GM21367 (cell line): Measurements from ENCODE around the gene TPRN.

Experiments
- ATAC-seq: cut with Tn5 transposase; IDR thresholded peaks from one replicate; pipeline ENCODE4 v1.9.1; 2021; ENCODE audit not compliant: unreplicated experiment

TPRN gene

DNA sequence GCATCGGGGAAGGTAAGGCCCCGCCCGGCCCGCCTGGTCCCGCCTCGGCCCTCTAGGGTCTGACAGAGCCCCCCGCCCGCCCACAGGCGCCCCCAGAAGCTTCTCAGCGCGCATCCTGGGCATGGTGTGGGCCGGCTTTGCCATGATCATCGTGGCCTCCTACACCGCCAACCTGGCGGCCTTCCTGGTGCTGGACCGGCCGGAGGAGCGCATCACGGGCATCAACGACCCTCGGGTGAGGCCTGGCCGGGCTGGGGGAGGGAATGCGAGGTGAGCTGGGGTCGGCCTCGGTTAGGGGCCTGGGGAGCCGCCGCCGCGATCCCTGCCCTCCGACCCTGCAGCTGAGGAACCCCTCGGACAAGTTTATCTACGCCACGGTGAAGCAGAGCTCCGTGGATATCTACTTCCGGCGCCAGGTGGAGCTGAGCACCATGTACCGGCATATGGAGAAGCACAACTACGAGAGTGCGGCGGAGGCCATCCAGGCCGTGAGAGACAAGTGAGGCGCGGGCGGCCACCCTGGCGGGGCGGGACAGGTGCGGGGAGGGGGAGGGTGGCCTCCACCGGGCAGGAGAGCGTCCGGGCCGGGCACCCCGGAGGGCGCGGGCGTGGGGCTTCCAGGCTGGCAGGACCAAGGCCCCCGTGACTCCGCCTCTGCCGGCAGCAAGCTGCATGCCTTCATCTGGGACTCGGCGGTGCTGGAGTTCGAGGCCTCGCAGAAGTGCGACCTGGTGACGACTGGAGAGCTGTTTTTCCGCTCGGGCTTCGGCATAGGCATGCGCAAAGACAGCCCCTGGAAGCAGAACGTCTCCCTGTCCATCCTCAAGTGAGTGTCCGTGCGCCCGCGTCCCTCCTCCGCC lies 37.8 kb downstream of the TPRN start:
- ATAC-seq = no peak

DNA sequence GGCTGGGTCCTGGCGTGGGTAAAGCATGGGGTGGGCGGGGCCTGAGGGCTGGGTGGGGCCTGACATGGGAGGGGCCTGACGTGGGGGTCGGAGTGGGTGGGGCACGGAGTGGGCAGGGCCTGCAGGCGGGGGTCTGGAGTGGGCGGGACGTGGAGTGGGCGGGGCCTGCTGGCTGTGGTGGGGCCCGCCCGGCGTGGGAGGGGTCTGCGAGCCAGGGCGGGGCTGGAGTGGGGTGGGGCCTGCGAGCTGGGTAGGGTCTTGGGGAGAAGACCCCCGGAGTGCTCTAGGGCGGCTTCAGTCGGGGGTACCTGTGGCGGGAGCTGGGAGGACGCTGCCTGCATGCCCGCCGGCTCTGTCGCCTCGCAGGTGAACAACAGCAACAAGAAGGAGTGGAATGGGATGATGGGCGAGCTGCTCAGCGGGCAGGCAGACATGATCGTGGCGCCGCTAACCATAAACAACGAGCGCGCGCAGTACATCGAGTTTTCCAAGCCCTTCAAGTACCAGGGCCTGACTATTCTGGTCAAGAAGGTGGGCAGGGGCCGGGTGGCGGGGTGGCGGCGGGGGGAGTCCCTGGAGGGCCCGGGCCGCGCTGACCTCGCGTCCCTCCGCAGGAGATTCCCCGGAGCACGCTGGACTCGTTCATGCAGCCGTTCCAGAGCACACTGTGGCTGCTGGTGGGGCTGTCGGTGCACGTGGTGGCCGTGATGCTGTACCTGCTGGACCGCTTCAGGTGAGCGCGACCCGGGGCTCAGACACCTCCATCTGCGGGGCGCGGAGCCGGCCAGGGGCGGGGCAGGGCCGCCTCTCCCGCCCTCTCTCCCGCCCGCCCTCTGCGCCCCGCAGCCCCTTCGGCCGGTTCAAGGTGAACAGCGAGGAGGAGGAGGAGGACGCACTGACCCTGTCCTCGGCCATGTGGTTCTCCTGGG lies 38.7 kb downstream of the TPRN start:
- ATAC-seq = no peak

DNA sequence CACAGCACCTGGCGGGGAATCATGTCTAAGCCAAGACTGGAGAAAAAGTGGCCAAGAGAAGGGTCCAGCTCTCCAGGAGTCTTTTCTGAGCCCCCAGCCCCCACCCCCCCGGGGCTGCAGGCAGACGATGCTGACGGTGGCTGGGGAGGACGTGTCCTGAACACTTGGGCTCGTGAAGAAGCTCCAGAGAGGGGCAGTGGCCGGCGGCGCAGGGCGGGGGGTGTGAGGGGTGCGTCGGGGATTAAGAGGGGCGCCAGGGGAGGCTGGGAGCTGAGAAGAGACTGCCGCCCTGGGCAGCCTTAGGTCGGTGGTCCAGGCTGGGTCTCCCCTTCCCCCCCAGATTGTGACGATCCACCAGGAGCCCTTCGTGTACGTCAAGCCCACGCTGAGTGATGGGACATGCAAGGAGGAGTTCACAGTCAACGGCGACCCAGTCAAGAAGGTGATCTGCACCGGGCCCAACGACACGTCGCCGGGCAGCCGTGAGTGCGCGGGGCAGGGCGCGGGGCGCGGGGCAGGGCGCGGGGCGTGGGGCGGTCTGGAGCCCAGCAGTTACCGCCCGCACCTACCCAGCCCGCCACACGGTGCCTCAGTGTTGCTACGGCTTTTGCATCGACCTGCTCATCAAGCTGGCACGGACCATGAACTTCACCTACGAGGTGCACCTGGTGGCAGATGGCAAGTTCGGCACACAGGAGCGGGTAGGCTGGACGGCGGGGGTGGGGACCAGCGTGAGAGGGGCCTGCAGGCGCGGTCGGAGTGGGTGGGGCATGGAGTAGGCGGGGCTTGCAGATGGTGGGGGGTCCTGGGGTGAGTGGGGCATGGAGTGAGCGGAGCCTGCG lies 39.6 kb downstream of the TPRN start:
- no peak for ATAC-seq

DNA sequence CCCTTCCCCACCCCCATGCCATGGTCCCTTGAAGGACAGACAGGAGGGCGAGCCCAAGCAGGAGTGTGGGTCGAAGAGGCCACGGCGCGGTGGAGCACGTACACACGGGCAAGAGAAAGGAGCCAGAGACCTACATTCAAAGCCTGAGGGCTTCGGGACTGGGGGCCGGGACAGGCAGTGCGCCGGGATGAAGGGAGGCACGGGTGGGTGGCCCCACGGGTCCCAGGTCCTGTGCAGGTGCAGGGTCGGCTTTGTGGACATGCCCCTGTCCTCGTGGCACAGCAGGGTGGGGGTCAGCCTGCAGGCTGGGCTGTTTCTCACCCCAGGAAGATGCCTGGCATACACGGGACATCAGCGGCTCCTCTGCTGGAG lies 40.5 kb downstream of the TPRN start:
- ATAC-seq = no peak

DNA sequence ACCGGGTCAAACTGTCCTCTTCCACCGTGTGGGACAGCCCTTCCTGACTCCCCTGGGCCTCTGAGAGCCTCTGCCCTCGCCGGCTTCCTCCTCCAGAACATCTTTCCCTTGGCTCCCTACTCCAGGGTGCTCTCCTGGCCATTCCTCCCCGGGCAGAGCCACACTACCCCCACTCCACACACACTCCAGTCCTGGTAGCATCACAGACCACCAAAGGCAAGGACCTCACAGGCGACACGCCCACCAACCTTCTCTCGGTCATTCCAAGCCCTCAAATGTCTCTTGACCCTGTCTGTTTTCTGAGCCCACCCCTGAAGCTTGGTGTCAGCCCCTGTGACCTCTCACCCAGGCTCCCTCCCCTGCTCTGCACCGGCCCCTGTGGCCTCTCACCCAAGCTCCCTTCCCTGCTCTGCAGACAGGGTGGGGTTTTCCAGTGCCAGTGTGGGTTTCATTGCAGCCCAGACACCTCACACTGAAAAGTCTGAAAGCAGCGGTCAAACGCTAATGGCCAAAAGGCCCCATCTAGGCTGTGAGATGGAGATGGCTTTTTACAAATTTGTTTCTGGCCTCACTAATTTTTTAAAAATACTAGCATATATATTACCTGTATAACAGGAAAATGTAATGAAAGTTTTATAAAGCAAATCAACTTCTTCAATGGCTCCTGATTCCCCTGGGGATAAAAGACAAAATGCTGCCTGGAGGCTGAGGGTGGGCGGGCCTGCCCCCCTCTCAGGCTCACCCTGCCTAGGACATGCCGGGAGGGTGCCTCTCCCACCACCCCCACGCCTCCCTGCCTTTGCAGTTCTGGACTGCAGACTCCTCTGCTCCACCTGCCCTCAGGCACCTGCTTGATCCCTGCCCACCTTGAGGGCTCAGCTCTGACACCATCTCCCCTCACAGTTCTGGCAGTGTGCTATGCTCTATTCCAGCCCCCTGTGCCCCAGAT lies 41.2 kb downstream of the TPRN start:
- no peak for ATAC-seq

DNA sequence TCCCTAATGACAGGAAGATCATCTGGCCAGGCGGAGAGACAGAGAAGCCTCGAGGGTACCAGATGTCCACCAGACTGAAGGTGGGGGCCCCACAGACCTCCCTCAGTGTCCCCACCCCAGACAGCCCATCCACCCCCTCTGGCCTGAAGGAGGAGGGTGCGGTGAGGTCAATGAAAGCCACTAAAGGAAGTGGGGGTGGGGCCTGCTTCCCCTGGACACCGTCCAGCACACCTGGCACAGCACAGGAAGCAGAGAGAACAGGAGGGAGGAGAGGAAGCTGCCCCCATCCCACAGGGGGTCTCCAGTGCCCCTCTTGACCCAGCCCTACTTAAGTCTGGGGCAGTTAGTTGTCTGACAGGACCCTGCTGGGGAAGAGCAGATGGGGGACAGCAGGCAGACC lies 41.9 kb downstream of the TPRN start:
- no peak for ATAC-seq

DNA sequence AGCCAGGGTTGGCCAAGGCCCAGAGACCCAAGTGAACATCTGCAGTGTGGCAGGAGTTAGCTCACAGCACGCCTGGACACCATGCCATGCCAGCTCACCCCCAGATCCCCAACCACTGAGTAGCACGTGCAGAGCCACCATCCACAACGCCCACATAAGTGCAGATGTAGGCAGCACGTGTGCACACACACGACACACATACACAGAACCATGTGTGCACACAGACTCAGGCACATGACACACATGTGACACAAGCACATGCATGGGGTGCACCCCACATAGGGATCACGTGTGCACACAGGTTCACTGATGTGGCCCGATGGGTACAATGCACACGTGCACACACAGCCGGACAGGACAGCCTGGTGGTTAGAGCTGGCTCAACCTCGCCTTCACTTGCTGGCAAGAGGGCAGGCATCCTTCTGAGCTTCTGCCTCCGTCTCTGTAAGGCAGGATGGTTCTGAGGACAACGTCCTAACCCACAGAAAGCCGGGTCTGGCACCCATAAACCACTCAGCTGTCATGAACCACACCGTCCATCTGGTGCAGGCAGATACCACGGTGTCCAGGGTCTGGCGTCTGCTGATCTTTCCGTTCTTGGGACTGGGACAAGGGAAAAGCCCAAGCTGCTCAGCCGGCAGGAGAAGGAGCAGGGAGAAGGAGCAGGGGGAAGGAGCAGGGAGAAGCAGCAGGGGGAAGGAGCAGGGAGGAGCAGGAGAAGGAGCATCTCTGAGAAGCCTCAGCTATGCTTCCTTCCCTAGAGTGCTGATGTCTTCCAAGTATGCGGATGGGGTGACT lies 42.7 kb downstream of the TPRN start:
- ATAC-seq = no peak

DNA sequence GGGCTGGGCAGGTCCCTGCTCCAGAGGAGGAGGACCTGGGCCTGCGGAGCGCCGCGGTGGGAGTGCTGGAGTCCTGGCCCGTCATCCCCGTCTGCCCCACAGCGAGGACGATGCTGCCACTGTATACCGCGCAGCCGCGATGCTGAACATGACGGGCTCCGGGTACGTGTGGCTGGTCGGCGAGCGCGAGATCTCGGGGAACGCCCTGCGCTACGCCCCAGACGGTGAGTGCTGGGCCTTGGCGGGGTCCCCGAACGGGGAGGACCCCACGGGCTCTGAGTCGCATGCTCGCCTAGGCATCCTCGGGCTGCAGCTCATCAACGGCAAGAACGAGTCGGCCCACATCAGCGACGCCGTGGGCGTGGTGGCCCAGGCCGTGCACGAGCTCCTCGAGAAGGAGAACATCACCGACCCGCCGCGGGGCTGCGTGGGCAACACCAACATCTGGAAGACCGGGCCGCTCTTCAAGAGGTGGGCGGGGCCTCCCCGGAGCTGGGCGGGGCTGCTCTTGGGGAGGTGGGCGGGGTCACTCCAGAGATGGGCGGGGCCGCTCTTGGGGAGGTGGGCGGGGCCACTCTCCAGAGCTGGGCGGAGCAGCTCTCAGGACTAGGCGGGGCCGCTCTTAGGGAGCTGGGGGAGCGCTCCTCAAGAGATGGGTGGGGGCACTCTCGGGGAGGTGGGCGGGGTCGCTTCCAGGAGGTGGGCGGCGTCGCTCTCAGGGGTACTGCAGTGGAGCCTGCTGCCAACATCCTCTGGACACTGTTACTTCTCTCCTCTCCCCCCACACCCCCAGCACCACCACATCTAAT lies 43.8 kb downstream of the TPRN start:
- no peak for ATAC-seq

DNA sequence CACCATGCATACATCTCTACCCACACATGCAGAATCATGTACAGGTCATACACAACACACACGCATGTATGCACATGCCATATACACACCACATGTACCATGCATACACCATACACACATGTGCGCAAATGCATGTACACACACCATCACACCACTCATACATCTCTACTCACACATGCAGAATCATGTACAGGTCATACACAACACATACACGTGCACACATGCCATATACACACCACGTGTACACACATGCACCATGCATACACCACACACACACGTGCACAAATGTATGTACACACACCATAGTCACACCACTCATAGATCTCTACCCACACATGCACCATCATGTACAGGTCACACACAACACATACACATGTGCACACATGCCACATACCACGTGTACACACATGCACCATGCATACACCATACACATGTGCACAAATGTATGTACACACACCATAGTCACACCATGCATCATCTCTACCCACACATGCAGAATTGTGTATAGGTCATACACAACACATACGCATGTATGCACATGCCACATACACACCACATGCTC lies 47.6 kb downstream of the TPRN start:
- no peak for ATAC-seq

DNA sequence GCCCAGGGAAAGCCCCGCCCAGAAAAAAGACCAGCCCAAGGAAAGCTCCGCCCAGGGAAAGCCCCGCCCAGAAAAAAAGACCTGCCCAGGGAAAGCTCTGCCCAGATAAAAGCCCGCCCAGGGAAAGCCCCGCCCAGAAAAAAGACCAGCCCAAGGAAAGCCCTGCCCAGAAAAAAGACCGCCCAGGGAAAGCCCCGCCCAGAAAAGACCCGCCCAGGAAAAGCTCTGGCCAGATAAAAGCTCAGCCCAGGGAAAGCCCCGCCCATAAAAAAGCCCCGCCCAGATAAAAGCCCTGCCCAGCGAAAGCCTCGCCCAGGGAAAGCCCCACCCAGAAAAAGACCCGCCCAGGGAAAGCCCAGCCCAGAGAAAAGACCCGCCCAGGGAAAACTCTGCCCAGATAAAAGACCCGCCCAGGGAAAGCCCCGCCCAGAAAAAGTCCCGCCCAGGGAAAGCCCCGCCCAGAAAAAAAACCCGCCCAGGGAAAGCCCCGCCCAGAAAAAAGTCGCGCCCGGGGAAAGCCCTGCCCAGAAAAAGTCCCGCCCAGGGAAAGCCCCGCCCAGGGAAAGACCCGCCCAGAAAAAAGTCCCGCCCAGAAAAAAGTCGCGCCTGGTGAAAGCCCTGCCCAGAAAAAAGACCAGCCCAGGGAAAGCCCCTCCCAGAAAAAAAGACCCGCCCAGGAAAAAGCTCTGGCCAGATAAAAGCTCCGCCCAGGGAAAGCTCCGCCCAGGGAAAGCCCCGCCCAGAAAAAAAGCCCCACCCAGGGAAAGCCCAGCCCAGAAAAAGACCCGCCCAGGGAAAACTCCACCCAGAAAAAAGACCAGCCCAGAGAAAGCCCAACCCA lies 49.7 kb downstream of the TPRN start:
- peak; percentile 30 for ATAC-seq

DNA sequence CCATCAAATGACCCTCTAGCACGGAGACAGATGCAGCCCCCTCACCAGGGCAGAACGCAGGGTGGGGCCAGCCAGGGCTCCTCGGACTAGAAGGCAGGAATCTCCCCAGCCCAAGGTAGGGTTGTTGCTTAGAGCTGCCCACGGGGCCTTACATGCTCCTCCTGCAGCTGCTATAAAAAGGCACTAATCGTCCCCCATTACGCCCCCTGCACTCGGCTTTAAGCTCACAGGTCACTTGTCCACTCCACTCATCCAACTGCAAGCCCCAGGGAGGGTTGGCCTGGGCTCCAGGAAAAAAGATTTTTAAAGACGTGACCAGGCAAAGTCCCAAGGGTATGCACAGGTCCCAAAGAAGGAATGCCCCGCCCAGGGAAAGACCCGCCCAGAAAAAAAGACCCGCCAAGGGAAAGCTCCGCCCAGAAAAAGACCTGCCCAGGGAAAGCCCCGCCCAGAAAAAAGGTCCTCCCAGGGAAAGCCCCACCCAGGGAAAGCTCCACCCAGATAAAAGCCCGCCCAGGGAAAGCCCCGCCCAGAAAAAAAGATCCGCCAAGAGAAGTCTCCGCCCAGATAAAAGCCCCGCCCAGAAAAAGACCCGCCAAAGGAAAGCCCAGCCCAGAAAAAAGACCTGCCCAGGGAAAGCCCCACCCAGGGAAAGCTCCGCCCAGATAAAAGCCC lies 50.5 kb downstream of the TPRN start:
- no peak for ATAC-seq

DNA sequence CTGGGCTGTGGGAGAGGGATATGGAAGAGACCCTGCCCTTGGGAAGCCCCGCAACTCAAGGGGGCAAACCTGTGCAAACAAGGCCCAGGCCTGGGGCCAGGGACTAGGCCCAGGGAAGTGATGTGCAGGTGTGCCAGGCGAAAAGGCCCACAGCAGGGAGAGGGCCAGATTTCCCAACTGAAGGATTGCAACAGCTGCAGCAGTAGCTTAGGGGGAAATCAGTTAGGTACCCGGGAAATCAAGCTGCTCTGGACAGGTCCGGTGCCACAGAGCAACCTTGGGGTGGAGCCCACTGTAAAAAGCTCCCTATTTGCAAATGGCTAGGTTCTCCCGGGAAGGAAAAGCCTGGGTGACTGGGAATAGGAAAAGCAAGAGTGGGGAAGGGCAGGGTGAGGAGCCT lies 51.2 kb downstream of the TPRN start:
- ATAC-seq = no peak

DNA sequence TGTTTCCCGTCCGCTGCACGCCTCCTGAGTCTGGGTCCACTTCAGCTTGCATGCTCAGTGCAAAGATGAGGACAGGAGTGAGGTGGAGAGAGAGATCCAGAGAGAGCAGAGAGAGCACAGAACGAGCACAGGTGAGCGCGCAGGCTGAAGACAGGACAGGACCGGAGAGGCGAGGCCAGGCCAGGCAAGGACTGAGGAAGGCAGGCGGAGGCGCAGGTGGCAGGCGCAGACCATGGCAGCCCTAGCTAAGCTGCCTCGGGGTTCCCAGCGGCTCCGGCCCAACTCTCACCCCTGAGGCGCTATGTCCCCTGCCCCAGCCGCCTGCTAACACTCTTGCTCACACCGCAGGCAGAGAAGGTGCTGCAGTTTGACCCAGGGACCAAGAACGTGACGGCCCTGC lies 51.9 kb downstream of the TPRN start:
- no peak for ATAC-seq

DNA sequence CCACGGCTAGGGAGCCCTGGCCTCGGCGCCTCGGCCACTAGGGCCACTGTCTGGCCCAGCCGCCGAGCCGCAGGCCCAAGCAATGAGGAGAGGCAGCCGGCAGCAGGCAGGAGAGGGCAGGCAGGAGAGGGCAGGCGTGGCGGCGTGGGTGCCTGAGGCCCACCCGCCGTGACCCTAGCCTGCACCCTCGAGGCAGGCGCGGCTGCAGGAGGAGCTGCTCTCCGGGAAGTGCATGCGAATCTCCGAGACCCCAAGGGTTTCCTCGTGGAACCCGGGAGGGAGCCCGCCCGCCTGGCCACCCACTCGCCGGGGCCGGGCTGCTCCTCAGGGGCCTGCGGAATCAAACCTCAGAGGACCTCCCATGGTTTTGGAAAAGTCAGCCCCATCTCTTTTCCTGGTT lies 52.3 kb downstream of the TPRN start:
- ATAC-seq = no peak

DNA sequence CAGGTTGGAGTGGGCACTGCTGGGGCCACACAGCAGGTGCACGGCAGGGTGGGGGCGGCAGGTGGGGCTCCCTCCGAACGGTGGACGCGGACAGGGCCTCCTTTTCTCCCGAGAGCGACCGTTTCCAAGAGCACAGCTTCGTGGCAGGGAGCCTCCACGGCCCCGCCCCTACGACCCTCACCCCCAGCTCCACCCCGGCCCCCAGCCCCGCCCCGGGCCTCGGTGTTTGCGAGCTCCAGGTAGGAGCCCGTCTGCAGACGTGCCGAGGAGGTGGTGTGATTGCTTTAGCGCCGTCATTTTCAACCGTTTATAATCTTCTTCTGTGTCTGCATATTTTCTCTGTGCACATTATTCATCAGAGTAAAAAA lies 52.8 kb downstream of the TPRN start:
- ATAC-seq = no peak

DNA sequence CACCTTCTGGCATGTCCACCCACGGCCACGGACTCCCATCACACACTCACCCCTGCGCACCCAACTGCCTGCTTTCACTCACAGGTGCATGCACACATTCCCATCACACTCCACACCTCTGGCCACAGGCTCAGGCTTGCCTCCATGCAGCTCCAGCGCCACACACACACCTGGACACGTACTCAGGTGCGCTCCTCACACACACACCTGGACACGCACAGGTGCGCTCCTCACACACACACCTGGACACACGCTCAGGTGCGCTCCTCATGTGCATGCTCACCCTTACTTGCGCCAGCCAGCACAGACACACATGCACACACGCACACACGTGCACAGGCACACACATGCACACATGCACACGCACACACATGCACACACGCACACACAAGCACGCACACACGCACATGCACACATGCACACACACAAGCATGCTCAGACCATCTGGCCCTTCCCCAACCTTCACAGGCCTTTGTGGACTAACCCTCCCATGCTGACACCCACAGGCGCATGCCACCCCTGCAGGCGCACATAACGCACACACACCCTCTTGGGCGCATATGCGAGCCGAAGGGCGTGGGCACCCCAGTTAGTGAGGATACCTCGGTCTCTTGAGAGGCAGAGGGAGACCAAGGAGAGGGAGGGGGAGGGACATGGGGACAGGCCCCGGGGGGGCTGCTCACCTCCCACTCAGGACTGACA lies 53.3 kb downstream of the TPRN start:
- ATAC-seq = no peak
